Cardiac muscle cell (in vitro differentiated cells and primary cell): Measurements from ENCODE around the gene KCNC1. TPM values are rescaled to one million over a fixed set of nuclear protein-coding genes. Genes with fewer than 3 reads are reported as not detected.

Experiments
- DNase-seq, 2 donors: peaks; one replicate each; pipeline versions ENCODE4 v3.0.0 to v3.0.0-alpha.2; 2010 to 2017; ENCODE audit warnings: low read depth in 1 of 2, low spot score in 1 of 2
- H3K27ac ChIP-seq: fragments of 200-600 bp; sonication (generic); 2 replicates; pipeline ENCODE4 v1.5.1; 2016
- H3K27me3 ChIP-seq: fragments of 200-600 bp; sonication (generic); 2 replicates; pipeline ENCODE4 v1.6.0; 2016; ENCODE audit warnings: control low read depth
- H3K36me3 ChIP-seq: fragments of 200-600 bp; sonication (generic); 2 replicates; pipeline ENCODE4 v1.5.1; 2016; ENCODE audit warnings: control low read depth
- H3K4me1 ChIP-seq: fragments of 200-600 bp; sonication (generic); 2 replicates; pipeline ENCODE4 v1.8.1; 2017; ENCODE audit warnings: low read depth, mild to moderate bottlenecking, mixed run types
- H3K4me3 ChIP-seq: fragments of 200-600 bp; sonication (generic); 2 replicates; pipeline ENCODE4 v1.5.1; 2016; ENCODE audit warnings: mild to moderate bottlenecking
- H3K9me3 ChIP-seq: fragments of 200-600 bp; sonication (generic); 2 replicates; pipeline ENCODE4 v1.5.1; 2017; ENCODE audit warnings: low read depth, mild to moderate bottlenecking, control low read depth
- CTCF ChIP-seq: IDR thresholded peaks from 2 replicates; pipeline ENCODE4 v1.5.1; 2012; ENCODE audit warnings: low read depth, mild to moderate bottlenecking, low read length
- polyA plus RNA-seq: library from polyadenylated mRNA; unstranded; fragments of >200 nt; fragmentation: Nextera tagmentation; extraction: Ambion mirVana; gene quantifications from 2 replicates; pipeline ENCODE4 v1.2.1, GENCODE V29; 2016
- total RNA-seq: library from RNA; depleted of rRNA; stranded (reverse); fragments of >200 nt; gene quantifications from 2 replicates; pipeline ENCODE4 v1.2.3, GENCODE V29; 2016

KCNC1 gene
- total and polyA plus RNA-seq, 2 experiments from 2014 or later = 0.46 TPM; not detected in 1

GRCh38 chr11:17771841-17772401 lies 37.3 kb downstream of the KCNC1 start:
- Histone ChIP-seq H3K27me3 (no peaks in the 10 kb centered on the region), H3K36me3 (no peaks in the 10 kb centered on the region), H3K27ac (no peak overlapping the region), H3K4me1 (no peaks in the 10 kb centered on the region), H3K4me3 (no peak overlapping the region), H3K9me3 (no peaks in the 10 kb centered on the region)
- no peak for DNase-seq
- TF ChIP-seq CTCF = no peak

GRCh38 chr11:17772704-17773600 lies 38.4 kb downstream of the KCNC1 start:
- Histone ChIP-seq H3K9me3 (no peaks in the 10 kb centered on the region), H3K27me3 (no peaks in the 10 kb centered on the region), H3K36me3 (no peaks in the 10 kb centered on the region), H3K27ac (no peak overlapping the region), H3K4me1 (no peaks in the 10 kb centered on the region), H3K4me3 (no peak overlapping the region)
- DNase-seq = no peak
- no peak for TF ChIP-seq CTCF

- Histone ChIP-seq H3K4me3 (no peak overlapping the region), H3K27me3 (no peaks in the 10 kb centered on the region), H3K9me3 (no peaks in the 10 kb centered on the region), H3K27ac (no peak overlapping the region), H3K4me1 (no peaks in the 10 kb centered on the region), H3K36me3 (no peaks in the 10 kb centered on the region)
- no peak for TF ChIP-seq CTCF
- DNase-seq = no peak
Observed at GRCh38 chr11:17773674-17774073, 39.1 kb downstream of the KCNC1 start.

GRCh38 chr11:17774232-17775034 lies 39.9 kb downstream of the KCNC1 start:
- H3K4me1 ChIP-seq = no peaks in the 10 kb centered on the region
- no peaks in the 10 kb centered on the region for H3K9me3 ChIP-seq
- H3K36me3 ChIP-seq = no peaks in the 10 kb centered on the region
- no peak overlapping the region for H3K27ac ChIP-seq
- no peak for TF ChIP-seq CTCF
- no peak for DNase-seq
- H3K4me3 ChIP-seq = no peak overlapping the region
- no peaks in the 10 kb centered on the region for H3K27me3 ChIP-seq

GRCh38 chr11:17775035-17775348 lies 40.4 kb downstream of the KCNC1 start:
- Histone ChIP-seq H3K4me1 (no peaks in the 10 kb centered on the region), H3K27ac (no peak overlapping the region), H3K9me3 (no peaks in the 10 kb centered on the region), H3K27me3 (no peaks in the 10 kb centered on the region), H3K4me3 (no peak overlapping the region), H3K36me3 (no peaks in the 10 kb centered on the region)
- no peak for DNase-seq
- TF ChIP-seq CTCF = no peak
